ENCODE measurements around the gene KCNJ16.

DNA sequence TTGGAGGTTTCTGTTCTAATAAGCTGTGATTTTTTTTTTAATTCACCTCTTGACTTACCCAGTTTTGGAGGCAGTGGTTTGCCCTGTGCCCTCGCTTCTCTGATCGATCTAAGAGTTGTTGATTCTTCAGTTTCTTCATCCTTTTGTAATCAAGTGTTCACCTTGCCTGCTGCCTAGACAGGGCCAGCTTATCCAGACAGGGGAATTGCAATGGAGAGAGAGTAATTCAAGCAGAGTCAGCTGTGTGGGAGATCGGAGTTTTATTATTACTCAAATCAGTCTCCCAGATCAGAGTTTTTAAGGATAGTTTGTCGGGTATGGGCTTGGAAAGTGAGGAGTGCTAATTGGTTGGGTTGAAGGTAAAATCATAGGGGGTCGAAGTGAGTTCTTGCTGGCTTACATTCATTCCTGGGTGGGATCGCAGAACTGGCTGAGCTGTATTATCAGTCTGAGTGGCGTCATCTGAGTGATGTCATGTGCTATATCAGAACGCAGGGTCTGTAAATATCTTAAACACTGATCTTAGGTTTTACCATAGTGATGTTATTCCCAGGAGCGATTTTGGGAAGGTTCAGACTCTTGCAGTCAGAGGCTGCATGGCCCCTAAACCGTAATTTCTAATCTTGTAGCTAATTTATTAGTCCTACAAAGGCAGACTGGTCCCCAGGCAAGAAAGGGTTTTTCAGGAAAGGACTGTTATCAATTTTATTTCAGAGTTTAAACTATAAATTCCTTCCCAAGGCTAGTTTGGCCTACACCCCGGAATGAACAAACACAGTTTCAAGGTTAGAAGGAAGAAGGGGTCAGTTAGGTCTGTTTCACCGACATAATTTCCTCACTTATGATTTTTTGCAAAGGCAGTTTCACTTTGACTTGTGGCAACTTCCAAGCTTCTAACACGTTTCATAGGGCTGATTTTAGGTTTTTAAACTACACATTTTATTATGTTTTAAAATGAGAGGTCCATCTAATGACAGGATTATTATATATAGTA, 21.5 kb upstream of the KCNJ16 start:
- TF ChIP-seq CTCF (conservative IDR thresholded peaks at IDR 0.05; ENCODE audit: low read depth, low read length), result no peak
- no peak for TF ChIP-seq EZH2 (IDR thresholded peaks at IDR 0.05; ENCODE audit: borderline replicate concordance, low read depth, low read length, poor library complexity, severe bottlenecking)

All from A673 (cell line).